Neutrophil (primary cell): ENCODE data around the gene LRRK1.

Experiments
- H3K27ac ChIP-seq: fragments of 200-600 bp; sonication (generic); 2 replicates; pipeline ENCODE4 v1.5.1; 2016; ENCODE audit warnings: mild to moderate bottlenecking, moderate library complexity
- H3K27me3 ChIP-seq: fragments of 200-600 bp; sonication (generic); 2 replicates; pipeline ENCODE4 v1.6.0; 2016; ENCODE audit warnings: mild to moderate bottlenecking
- H3K36me3 ChIP-seq: fragments of 200-600 bp; sonication (generic); 2 replicates; pipeline ENCODE4 v1.5.1; 2017
- H3K4me1 ChIP-seq, 2 experiments: fragments of 200-600 bp in 1 of 2; sonication (generic) in 1 of 2; 1 replicate in 1 of 2; 2 replicates in 1 of 2; pipeline versions ENCODE4 v1.5.1 to v1.6.1; 2013 to 2016; ENCODE audit warnings: low read depth in 1 of 2, low read length in 1 of 2, mild to moderate bottlenecking in 1 of 2, moderate library complexity in 1 of 2; ENCODE audit not compliant: control insufficient read depth in 1 of 2, insufficient read depth in 1 of 2
- H3K4me3 ChIP-seq, 2 experiments: fragments of 200-600 bp in 1 of 2; sonication (generic) in 1 of 2; 1 replicate in 1 of 2; 2 replicates in 1 of 2; pipeline ENCODE4 v1.5.1; 2013 to 2016; ENCODE audit warnings: low read depth in 1 of 2, low read length in 1 of 2, mild to moderate bottlenecking in 1 of 2, moderate library complexity in 1 of 2
- H3K9me3 ChIP-seq: fragments of 200-600 bp; sonication (generic); 2 replicates; pipeline ENCODE4 v1.5.1; 2016
- TF ChIP-seq, protein P1 (sequence below): fragments of 200-600 bp; sonication (generic); IDR thresholded peaks from 2 replicates; pipeline ENCODE4 v1.5.1; 2016; ENCODE audit warnings: antibody characterized with exemption

The LRRK1 gene

GRCh38 chr15:100986158-100986896 is 67.2 kb downstream of the LRRK1 start:
- H3K27me3 ChIP-seq, result no peaks in the 10 kb centered on the region
- H3K36me3 ChIP-seq, result peaks cover 84% of the 10 kb centered on the region
- no peaks in the 10 kb centered on the region for H3K9me3 ChIP-seq
- TF ChIP-seq, protein P1, sequence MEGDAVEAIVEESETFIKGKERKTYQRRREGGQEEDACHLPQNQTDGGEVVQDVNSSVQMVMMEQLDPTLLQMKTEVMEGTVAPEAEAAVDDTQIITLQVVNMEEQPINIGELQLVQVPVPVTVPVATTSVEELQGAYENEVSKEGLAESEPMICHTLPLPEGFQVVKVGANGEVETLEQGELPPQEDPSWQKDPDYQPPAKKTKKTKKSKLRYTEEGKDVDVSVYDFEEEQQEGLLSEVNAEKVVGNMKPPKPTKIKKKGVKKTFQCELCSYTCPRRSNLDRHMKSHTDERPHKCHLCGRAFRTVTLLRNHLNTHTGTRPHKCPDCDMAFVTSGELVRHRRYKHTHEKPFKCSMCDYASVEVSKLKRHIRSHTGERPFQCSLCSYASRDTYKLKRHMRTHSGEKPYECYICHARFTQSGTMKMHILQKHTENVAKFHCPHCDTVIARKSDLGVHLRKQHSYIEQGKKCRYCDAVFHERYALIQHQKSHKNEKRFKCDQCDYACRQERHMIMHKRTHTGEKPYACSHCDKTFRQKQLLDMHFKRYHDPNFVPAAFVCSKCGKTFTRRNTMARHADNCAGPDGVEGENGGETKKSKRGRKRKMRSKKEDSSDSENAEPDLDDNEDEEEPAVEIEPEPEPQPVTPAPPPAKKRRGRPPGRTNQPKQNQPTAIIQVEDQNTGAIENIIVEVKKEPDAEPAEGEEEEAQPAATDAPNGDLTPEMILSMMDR, result no peak
- H3K27ac ChIP-seq, result no peak overlapping the region
- no peak overlapping the region for H3K4me3 ChIP-seq
- H3K4me1 ChIP-seq, result no peaks in the 10 kb centered on the region

- Histone ChIP-seq H3K9me3 (no peaks in the 10 kb centered on the region), H3K36me3 (peaks cover 76% of the 10 kb centered on the region), H3K4me3 (no peak overlapping the region), H3K27ac (no peak overlapping the region), H3K27me3 (no peaks in the 10 kb centered on the region), H3K4me1 (no peaks in the 10 kb centered on the region)
- TF ChIP-seq, protein P1, result no peak
These were observed 68.0 kb downstream of the LRRK1 start for GRCh38 chr15:100987143-100987542.

- Histone ChIP-seq H3K9me3 (no peaks in the 10 kb centered on the region), H3K4me1 (no peaks in the 10 kb centered on the region), H3K27ac (no peak overlapping the region), H3K27me3 (no peaks in the 10 kb centered on the region), H3K4me3 (no peak overlapping the region), H3K36me3 (peaks cover 68% of the 10 kb centered on the region)
- TF ChIP-seq, protein P1, result no peak
These were observed 69.1 kb downstream of the LRRK1 start for GRCh38 chr15:100988297-100988696.

GRCh38 chr15:100988857-100989256 is 69.7 kb downstream of the LRRK1 start:
- Histone ChIP-seq H3K9me3 (no peaks in the 10 kb centered on the region), H3K4me3 (no peak overlapping the region), H3K36me3 (peaks cover 62% of the 10 kb centered on the region)

GRCh38 chr15:100994597-100995446 is 75.7 kb downstream of the LRRK1 start:
- H3K4me3 ChIP-seq, result no peak overlapping the region
- TF ChIP-seq, protein P1, result no peak
- H3K36me3 ChIP-seq, result peaks cover 42% of the 10 kb centered on the region
- H3K9me3 ChIP-seq, result no peaks in the 10 kb centered on the region
- no peak overlapping the region for H3K27ac ChIP-seq
- H3K4me1 ChIP-seq, result no peaks in the 10 kb centered on the region
- H3K27me3 ChIP-seq, result no peaks in the 10 kb centered on the region

More at GRCh38 chr15:100988857-100989256, 69.7 kb downstream of the LRRK1 start:
- Histone ChIP-seq H3K27me3 (no peaks in the 10 kb centered on the region), H3K27ac (no peak overlapping the region), H3K4me1 (no peaks in the 10 kb centered on the region)
- TF ChIP-seq, protein P1, result no peak
